RCC 7860 (cell line): ENCODE measurements around the gene PDE5A.
A peak's percentile ranks its signal among the peaks of the same experiment; 100 is the strongest.
"Not testable (repeated sequence)": the region's sequence is repeated elsewhere in the genome, so short reads cannot be mapped to it uniquely, and the experiment has no call there.

Source experiments
- DNase-seq: peaks from one replicate; pipeline ENCODE4 v3.0.0-alpha.2; 2015; ENCODE audit warnings: low spot score
- FAIRE-seq: peaks from 2 replicates; lab custom pipeline; 2012; peaks lifted over from hg19 to GRCh38; lab: Jason Lieb, UNC

PDE5A gene

GRCh38 chr4:119628281-119629141 lies at the start of gene PDE5A:
TSS of gene PDE5A (minus strand) at chr4:119628804. CDS start at chr4:119628671, 133 bp downstream.
- DNase-seq (peak; percentile 21), FAIRE-seq (no peak)

GRCh38 chr4:119676101-119676500 lies 47.5 kb upstream of the PDE5A start:
- no peak for FAIRE-seq
- DNase-seq: no peak

- DNase-seq: no peak
- FAIRE-seq: no peak
Measured at GRCh38 chr4:119675391-119675790, 46.8 kb upstream of the PDE5A start.

- DNase-seq (no peak), FAIRE-seq (no peak)
Measured at GRCh38 chr4:119672938-119673337, 44.3 kb upstream of the PDE5A start.

GRCh38 chr4:119672086-119672485 lies 43.5 kb upstream of the PDE5A start:
- DNase-seq (no peak), FAIRE-seq (no peak)

GRCh38 chr4:119671205-119671604 lies 42.6 kb upstream of the PDE5A start:
- no peak for FAIRE-seq
- no peak for DNase-seq

- FAIRE-seq (no peak), DNase-seq (no peak)
Measured at GRCh38 chr4:119667802-119668201, 39.2 kb upstream of the PDE5A start.

GRCh38 chr4:119666653-119667091 lies 38.1 kb upstream of the PDE5A start:
- no peak for FAIRE-seq
- DNase-seq: no peak

GRCh38 chr4:119665752-119666151 lies 37.1 kb upstream of the PDE5A start:
- no peak for FAIRE-seq
- DNase-seq: no peak

- FAIRE-seq: no peak
- DNase-seq: no peak
Measured at GRCh38 chr4:119664168-119664907, 35.7 kb upstream of the PDE5A start.

GRCh38 chr4:119663160-119663788 lies 34.7 kb upstream of the PDE5A start:
- FAIRE-seq: no peak
- DNase-seq: no peak

GRCh38 chr4:119662612-119663011 lies 34.0 kb upstream of the PDE5A start:
- not testable (repeated sequence) for FAIRE-seq, DNase-seq

- FAIRE-seq (no peak), DNase-seq (no peak)
Measured at GRCh38 chr4:119661231-119661630, 32.6 kb upstream of the PDE5A start.

- FAIRE-seq: no peak
- no peak for DNase-seq
Measured at GRCh38 chr4:119659576-119659975, 31.0 kb upstream of the PDE5A start.

GRCh38 chr4:119657111-119657611 lies 28.6 kb upstream of the PDE5A start:
- FAIRE-seq (no peak), DNase-seq (no peak)

- DNase-seq (no peak), FAIRE-seq (no peak)
Measured at GRCh38 chr4:119656342-119656741, 27.7 kb upstream of the PDE5A start.

- no peak for FAIRE-seq
- DNase-seq: no peak
Measured at GRCh38 chr4:119655111-119655837, 26.7 kb upstream of the PDE5A start.

GRCh38 chr4:119653990-119654389 lies 25.4 kb upstream of the PDE5A start:
- FAIRE-seq: no peak
- no peak for DNase-seq

- DNase-seq (no peak), FAIRE-seq (no peak)
Measured at GRCh38 chr4:119652998-119653397, 24.4 kb upstream of the PDE5A start.

GRCh38 chr4:119648398-119648797 lies 19.8 kb upstream of the PDE5A start:
- DNase-seq (no peak), FAIRE-seq (no peak)

GRCh38 chr4:119647558-119647957 lies 19.0 kb upstream of the PDE5A start:
- FAIRE-seq: no peak
- no peak for DNase-seq
